Stimulated activated CD4-positive, alpha-beta T cell treated with anti-CD3 and anti-CD28 coated beads, Interleukin-4, amount 100 ng/mL, for 1 hour (primary cell): ENCODE measurements around the gene TRAPPC11.

Experiments used
- DNase-seq: peaks from one replicate; pipeline ENCODE4 v3.0.0-alpha.2; 2020

The TRAPPC11 gene

DNA sequence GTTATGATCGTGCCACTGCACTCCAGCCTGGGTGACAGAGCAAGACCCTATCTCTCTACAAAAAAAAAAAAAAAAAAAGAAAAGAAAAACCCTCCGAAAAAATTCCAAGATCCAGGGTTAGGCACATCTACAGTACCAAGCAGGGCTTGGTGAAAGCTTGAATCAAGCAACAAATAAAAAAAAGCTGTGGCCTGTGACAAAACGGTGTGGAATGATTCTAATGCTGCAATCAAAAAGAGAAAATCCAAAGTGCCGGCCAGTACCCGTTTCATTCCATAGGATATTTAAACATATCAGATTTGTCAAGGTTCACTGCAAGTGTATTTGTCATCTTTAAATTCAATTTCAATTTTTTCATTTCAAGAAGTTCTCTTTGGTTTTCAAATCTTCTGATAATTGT is 20.7 kb upstream of the TRAPPC11 start:
- no peak for DNase-seq

DNA sequence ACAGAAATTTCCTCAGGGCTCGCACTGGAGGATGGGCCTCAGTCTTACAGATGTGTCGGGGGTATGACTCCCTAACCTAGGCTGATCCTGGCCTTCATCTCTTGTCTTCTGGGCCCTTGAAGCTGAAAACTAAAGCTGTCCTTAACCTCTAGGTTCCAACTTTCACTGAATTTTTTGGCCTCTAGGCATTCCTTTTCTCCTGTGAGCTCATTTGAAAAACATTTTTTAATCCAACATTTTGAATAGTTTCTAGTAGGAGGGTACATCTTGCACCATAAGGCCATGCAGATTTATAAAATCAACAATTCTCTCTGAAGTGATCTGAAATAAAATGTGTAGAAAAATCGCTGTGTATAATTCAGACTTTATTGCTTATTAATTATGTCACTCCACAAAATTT is 19.8 kb upstream of the TRAPPC11 start:
- DNase-seq, result no peak

DNA sequence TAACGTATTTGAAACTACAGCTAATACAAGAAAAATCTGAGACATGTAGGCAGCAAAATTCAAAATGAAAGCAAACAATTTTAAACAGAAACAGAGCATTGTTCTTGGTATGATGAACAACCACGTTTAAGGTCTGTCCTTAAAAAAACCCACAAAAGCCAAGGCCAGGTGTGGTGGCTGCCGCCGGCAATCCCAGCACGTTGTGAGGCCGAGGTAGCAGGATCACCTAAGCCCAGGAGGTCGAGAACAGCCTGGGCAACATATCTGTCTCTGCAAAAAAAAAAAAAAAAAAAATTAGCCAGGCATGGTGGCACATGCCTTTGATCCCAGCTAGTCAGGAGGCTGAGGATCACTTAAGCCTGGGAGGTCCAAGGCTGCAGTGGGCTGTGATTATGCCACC is 13.8 kb upstream of the TRAPPC11 start:
- DNase-seq, result no peak

DNA sequence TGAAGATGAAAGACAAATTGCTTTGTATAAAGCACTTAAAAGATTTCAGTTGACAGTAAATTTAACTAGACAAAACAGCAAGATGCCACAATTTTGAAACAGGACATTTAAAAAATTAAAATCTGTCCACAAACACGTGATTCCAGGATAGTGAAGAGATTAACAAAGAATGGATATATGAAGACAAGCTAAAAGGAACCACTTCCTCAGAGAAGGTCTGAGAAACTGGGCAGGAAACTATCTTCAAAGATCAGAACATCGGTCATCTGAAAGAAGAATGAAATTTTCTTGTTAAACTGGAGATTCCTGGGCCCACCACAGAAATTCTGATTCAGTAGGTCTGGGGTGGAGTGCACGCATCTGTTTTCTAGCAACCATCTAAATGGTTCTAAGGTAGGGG is 1.5 kb upstream of the TRAPPC11 start:
- DNase-seq, result no peak

DNA sequence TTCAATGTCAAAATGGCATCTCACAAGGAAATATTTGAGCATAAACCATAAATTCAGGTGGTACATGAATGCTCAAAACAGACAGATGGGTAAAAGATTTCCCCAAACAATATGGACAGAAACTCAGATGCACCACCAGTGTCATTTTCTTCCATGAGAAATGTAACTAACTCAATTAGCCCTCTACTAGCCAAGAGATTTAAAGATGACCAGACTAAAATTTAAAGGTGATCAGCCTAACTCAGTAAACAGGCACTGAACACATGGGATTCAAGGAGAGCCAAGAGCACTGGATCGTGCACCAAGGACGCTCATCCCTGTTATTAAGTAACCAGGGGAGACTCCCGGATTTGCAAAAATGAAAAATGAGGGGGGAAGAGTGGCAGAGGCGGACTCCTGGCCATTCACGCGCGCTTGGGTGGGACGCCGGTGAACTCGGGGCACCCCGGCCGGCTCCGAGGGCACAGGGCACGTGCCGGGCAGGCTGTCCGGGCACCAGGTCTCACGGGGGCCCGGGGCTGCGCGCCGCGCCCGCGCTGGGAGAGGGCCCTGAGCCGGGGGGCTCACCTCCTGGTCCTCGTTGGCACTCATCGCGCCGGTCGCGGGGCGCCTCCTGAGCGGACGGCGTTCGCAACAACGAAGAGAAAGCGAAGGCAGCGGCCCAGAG is 598 bp upstream of the TRAPPC11 start:
- DNase-seq, result peak; percentile 25

- no peak for DNase-seq
Observed at GRCh38 chr4:183659872-183660242, 764 bp downstream of the TRAPPC11 start.

DNA sequence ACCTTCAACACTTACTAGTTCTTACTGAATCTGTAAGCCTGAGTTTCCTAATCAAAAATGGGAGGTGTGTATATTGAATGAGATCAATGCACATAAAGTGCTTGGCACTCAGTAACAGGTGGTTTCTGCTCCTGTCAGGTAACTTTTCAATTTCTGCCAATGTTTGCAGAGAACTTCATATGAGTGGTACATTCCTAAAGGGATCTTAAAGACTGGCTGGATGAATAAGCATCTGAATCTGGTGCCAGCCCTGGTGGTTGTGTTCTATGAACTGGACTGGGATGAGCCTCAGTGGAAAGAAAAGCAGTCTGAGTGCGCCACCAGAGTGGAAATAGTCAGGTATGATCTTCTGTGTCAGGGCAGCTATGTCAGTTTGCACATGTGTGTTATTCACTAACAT is 7.0 kb downstream of the TRAPPC11 start:
- no peak for DNase-seq

DNA sequence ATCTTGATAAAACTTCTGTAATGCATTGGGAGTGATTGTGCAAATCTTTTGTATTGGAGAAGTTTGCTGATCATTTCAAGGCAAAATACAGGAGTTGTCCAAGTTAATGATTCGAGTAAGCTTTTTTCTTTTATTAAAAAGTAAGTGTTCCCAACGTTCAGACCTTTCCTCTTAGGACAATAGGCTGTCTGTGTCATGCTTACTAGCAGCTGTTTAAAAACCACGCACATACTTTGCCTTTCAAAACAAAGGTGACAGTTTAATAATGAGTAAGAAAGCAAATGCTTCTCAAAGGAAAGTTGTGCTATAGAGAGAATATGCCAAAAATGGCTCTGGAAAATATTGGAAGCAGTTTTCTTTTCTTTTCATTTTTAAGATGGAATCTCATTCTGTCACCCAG is 11.2 kb downstream of the TRAPPC11 start:
- no peak for DNase-seq

DNA sequence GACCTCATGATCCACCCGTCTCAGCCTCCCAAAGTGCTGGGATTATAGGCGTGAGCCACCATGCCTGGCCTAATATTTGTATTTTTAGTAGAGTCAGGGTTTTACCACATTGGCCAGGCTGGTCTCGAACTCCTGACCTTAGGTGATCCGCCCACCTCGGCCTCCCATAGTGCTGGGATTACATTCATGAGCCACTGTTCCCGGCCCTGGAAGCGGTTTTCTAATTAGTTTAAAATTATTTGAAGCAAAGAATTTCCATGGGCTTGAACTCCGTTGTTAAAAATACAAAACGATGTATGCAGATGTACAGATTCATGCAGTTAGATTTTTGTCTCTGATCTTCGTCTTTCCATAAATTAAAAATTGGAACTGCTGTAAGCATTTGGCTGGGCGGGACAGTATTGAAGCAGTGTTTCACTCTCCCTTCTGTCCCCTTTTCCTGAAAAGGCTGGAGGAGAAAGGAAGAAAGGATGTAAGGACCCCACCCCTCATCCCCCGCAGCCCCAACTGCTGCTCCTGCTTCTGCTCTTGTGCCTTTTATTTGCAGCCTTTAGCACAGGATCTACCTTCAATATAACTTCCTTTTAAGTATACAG is 12.0 kb downstream of the TRAPPC11 start:
- DNase-seq, result no peak

- no peak for DNase-seq
Observed at GRCh38 chr4:183674153-183674552, 15.1 kb downstream of the TRAPPC11 start.

DNA sequence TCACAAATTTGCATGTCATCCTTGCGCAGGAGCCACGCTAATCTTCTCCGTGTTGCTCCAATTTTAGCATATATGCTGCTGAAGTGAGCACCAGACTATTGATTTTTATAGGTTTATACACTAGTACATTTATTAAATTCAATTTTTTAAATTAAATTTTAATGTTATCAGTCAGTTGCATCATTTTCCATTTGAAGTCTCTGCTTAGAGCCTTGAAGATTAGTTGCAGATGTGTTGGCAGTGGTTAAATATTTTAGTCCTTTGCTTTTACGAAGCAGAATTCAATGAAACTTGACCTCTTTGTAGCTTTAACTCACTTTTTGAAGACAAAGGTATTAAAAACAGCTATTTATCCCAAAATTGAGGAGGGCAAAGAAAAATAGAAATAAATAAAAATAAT is 16.5 kb downstream of the TRAPPC11 start:
- no peak for DNase-seq

DNA sequence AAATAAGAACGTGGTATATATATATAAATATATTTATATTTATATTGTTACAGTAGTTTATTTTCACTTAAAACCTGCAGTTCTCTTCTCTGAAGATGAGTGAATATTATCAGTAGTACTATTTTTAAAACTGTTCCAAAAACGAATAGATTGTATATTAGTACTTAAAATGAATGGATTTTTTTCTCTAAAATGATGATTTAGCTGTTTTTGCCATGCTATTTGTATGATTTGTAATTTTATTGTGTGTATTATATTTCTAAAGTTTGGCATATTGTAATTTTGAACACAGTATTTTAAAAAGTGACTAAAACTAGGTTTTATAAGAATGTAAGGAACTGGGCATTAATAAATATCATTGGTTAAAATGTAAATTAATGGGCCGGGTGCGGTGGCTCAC is 22.0 kb downstream of the TRAPPC11 start:
- no peak for DNase-seq

DNA sequence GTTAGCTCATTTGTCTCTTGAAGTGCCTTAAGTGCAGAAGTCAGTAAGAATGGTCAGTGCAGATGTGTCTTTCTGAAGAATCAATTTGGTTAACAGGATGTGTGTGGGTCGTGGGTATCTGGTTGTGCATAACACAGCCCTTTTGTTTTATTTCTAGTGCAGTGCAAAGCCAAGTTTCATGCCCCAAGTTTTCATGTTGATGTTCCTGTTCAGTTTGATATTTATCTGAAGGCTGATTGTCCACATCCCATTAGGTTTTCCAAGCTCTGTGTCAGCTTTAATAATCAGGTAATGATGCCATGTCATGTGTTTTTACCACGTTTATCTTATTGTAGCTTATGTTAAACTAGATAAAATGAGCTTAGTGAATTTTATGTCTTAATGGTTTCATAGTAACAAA is 27.4 kb downstream of the TRAPPC11 start:
- DNase-seq, result no peak

GRCh38 chr4:183688216-183688615 is 29.1 kb downstream of the TRAPPC11 start:
- no peak for DNase-seq

- no peak for DNase-seq
Observed at GRCh38 chr4:183691006-183691405, 31.9 kb downstream of the TRAPPC11 start.

GRCh38 chr4:183691897-183692296 is 32.8 kb downstream of the TRAPPC11 start:
- no peak for DNase-seq

- DNase-seq, result no peak
Observed at GRCh38 chr4:183698909-183699308, 39.8 kb downstream of the TRAPPC11 start.

DNA sequence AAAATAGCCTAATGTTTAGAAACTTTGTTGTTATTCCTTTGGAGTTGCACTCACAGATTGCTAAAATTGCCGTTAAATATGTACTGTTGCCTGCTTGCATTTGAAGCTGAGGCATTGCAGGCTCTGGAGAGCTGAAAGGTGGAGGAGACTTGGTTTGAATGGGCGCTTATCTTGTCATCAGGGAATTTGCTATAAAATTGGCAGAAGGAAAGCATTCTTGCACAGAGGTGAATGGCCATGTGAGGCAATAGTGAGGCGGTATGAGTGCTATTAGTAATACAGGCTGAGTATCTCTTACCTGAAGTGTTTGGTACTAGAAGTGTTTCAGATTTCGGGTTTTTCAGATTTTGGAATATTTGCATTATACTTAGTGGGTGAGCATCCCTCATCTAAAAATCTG is 41.3 kb downstream of the TRAPPC11 start:
- no peak for DNase-seq

DNA sequence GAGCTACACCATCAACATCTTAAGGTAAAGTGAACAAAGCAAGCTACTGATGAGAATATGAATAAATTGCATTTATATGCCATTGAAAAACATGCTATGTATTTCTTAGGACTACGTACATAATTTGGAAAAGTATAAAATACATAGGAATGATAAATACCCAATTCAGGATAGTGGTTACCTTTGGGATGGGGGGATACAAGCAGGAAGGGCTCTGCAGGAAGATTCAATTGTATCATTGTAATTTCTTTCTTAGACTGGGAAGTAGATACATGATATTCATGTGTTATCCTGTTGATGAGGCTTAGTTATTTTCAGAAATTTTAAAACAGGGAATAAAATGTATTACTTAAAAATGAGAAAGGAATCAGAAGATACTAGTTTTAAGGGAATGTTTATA is 43.4 kb downstream of the TRAPPC11 start:
- DNase-seq, result no peak

GRCh38 chr4:183714626-183715025 is 55.5 kb downstream of the TRAPPC11 start:
- no peak for DNase-seq

- DNase-seq, result no peak
Observed at GRCh38 chr4:183716302-183716701, 57.2 kb downstream of the TRAPPC11 start.

DNA sequence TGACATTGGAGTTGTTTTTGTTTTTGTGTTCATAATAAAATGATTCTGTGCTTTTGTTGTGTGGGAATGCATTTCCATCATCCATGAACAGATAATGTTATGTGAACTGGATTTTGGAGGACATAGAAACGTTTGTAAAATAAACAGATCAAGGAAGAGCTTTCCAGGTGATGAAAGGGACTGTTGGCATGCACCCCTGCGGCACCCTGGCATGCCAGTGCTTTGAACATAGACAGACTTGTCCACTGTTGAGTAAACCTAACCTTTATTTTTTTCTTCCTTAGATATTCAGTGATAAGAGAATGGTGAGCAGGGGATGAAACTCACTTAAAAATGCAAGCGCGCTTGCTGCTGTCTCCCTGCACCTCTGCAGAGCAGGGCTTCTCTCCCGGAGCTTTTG is 59.8 kb downstream of the TRAPPC11 start:
- DNase-seq, result no peak

DNA sequence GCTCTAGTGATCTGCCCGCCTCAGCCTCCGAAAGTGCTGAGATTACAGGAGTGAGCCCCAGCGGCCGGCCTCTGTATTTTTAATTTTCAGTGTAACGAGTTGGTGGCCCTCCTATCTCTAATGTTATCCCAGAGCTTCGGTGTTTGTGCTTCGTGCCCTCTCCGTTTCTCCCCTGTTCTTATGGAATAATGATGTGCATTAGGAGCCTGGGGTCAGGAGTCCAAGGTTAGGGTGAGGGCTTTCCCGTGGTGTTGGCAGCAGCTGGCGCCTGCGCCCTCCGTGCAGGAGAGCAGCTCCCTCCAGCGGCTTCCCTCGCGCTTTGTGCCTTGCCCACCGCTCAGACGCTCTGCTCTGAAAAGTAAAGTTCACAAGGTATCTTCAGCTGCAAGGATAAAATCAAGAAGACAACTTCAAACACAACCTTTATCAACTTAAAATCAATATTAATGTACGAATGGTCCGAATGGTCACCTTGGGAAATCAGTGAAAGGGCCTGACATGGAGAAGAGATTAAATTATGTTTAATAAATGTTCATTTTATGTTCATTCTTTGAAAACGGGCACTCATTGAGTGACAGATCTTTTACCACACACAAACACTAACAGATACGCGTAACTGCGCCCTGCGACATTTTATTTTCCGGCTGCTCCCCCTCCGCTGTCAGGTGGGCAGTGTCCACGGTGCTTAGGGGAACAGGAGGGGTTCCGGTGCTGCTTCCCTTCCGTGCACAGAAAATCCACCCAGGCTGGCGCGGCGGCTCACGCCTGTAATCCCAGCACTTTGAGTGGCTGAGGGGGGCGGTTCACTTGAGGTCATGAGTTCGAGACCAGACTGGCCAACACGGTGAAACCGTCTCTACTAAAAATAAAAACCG is 62.4 kb downstream of the TRAPPC11 start:
- DNase-seq, result peak; percentile 47
